Inflammatory macrophage treated with lipopolysaccharide for 4 hours (primary cell): ENCODE data around the gene PCED1B.

Experiments
- DNase-seq: peaks from one replicate; pipeline ENCODE4 v3.0.0-alpha.2; 2020

PCED1B gene

GRCh38 chr12:47280543-47281300 lies 201.3 kb downstream of the PCED1B start:
- peak; percentile 18 for DNase-seq

- DNase-seq: no peak
These were observed 202.3 kb downstream of the PCED1B start for GRCh38 chr12:47281667-47282171.

- DNase-seq: no peak
These were observed 202.8 kb downstream of the PCED1B start for GRCh38 chr12:47282206-47282605.
